Parathyroid adenoma (tissue), 2 donors: ENCODE measurements around the gene P2RY14.

ENCODE experiments used
- H2AFZ ChIP-seq: fragments of 300-600 bp; sonication (generic); one replicate; pipeline ENCODE4 v1.7.0; 2017; ENCODE audit warnings: antibody characterized with exemption, mild to moderate bottlenecking
- H3K27ac ChIP-seq: fragments of 300-600 bp; sonication (generic); one replicate; pipeline ENCODE4 v1.7.0; 2017
- H3K27me3 ChIP-seq: fragments of 300-600 bp; sonication (generic); one replicate; pipeline ENCODE4 v1.7.0; 2017; ENCODE audit warnings: low read length; ENCODE audit not compliant: control insufficient read depth, insufficient read depth
- H3K36me3 ChIP-seq: fragments of 300-600 bp; sonication (generic); one replicate; pipeline ENCODE4 v1.7.0; 2017; ENCODE audit warnings: low read length; ENCODE audit not compliant: control insufficient read depth, insufficient read depth
- H3K4me1 ChIP-seq: fragments of 300-600 bp; sonication (generic); one replicate; pipeline ENCODE4 v1.7.0; 2017; ENCODE audit warnings: control low read depth
- H3K4me2 ChIP-seq: fragments of 300-600 bp; sonication (generic); one replicate; pipeline ENCODE4 v1.7.0; 2017; ENCODE audit warnings: low read length
- H3K4me3 ChIP-seq: fragments of 300-600 bp; sonication (generic); one replicate; pipeline ENCODE4 v1.7.0; 2017; ENCODE audit warnings: low read depth, low read length
- H3K79me2 ChIP-seq: fragments of 300-600 bp; sonication (generic); one replicate; pipeline ENCODE4 v1.7.0; 2017; ENCODE audit warnings: control low read depth
- H3K9ac ChIP-seq: fragments of 300-600 bp; sonication (generic); one replicate; pipeline ENCODE4 v1.7.0; 2017; ENCODE audit warnings: mild to moderate bottlenecking
- H3K9me3 ChIP-seq: fragments of 300-600 bp; sonication (generic); one replicate; pipeline ENCODE4 v1.7.0; 2017; ENCODE audit warnings: low read length; ENCODE audit not compliant: control insufficient read depth
- TF ChIP-seq, protein P1 (sequence below): fragments of 300-600 bp; sonication (generic); IDR thresholded peaks from one replicate; pipeline ENCODE4 v1.7.0; 2017; ENCODE audit warnings: antibody characterized with exemption, mild to moderate bottlenecking
- donor health status: primary hyperparathyroidism.

The P2RY14 gene

DNA sequence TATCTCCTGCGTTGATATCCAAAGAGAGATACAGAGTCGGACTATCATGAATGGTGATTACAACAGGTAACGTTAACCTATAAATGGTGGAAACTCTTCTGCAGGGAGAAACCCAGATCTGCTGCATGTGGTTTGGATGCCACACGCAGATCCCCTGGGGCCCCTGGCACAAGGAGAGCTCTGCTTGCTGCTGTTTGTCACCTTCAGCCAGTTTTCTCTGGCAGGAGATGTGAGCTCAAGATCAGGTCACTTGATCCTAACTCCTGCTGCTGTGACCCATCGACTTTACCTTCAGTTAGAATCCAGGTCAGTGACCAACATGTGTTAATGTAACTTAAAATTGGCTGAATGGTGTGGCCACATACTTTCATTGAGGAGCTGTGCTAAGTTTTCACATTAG lies 51.5 kb downstream of the P2RY14 start:
- no peak overlapping the region for H3K4me2 ChIP-seq
- no peaks in the 10 kb centered on the region for H3K4me1 ChIP-seq
- H3K9ac ChIP-seq = no peak overlapping the region
- H3K79me2 ChIP-seq = no peaks in the 10 kb centered on the region
- no peak overlapping the region for H3K27ac ChIP-seq
- H2AFZ ChIP-seq = no peak overlapping the region
- TF ChIP-seq, protein P1, sequence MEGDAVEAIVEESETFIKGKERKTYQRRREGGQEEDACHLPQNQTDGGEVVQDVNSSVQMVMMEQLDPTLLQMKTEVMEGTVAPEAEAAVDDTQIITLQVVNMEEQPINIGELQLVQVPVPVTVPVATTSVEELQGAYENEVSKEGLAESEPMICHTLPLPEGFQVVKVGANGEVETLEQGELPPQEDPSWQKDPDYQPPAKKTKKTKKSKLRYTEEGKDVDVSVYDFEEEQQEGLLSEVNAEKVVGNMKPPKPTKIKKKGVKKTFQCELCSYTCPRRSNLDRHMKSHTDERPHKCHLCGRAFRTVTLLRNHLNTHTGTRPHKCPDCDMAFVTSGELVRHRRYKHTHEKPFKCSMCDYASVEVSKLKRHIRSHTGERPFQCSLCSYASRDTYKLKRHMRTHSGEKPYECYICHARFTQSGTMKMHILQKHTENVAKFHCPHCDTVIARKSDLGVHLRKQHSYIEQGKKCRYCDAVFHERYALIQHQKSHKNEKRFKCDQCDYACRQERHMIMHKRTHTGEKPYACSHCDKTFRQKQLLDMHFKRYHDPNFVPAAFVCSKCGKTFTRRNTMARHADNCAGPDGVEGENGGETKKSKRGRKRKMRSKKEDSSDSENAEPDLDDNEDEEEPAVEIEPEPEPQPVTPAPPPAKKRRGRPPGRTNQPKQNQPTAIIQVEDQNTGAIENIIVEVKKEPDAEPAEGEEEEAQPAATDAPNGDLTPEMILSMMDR = no peak
- H3K36me3 ChIP-seq = no peaks in the 10 kb centered on the region
- no peaks in the 10 kb centered on the region for H3K9me3 ChIP-seq
- no peaks in the 10 kb centered on the region for H3K27me3 ChIP-seq
- no peak overlapping the region for H3K4me3 ChIP-seq

DNA sequence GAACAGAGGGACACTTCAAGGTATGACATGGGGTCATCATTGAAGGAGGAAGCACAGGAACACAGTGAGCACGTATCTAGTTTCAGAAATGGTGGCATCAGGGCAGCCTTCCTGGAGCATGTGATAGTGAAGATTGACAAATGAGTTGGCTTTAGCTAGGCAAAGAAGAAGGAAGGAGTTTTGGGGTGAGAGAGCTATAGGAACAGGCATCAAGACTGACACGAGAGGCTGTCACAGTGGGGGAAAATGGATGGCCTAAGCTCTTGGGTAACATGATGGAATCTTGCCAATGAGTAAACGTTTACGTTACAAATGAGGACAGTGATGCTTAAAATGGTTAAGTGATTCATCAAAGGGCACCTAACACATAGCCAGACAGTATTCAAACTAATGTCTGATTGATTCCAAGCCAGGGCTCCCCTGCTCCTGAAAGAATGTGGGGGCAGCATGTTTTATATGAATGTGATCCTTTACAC lies 52.2 kb downstream of the P2RY14 start:
- Histone ChIP-seq H3K79me2 (no peaks in the 10 kb centered on the region), H3K4me3 (no peak overlapping the region), H3K4me2 (no peak overlapping the region), H3K27ac (no peak overlapping the region), H3K4me1 (no peaks in the 10 kb centered on the region), H3K9ac (no peak overlapping the region), H3K27me3 (no peaks in the 10 kb centered on the region), H3K36me3 (no peaks in the 10 kb centered on the region), H2AFZ (no peak overlapping the region), H3K9me3 (no peaks in the 10 kb centered on the region)
- TF ChIP-seq, protein P1 = no peak

DNA sequence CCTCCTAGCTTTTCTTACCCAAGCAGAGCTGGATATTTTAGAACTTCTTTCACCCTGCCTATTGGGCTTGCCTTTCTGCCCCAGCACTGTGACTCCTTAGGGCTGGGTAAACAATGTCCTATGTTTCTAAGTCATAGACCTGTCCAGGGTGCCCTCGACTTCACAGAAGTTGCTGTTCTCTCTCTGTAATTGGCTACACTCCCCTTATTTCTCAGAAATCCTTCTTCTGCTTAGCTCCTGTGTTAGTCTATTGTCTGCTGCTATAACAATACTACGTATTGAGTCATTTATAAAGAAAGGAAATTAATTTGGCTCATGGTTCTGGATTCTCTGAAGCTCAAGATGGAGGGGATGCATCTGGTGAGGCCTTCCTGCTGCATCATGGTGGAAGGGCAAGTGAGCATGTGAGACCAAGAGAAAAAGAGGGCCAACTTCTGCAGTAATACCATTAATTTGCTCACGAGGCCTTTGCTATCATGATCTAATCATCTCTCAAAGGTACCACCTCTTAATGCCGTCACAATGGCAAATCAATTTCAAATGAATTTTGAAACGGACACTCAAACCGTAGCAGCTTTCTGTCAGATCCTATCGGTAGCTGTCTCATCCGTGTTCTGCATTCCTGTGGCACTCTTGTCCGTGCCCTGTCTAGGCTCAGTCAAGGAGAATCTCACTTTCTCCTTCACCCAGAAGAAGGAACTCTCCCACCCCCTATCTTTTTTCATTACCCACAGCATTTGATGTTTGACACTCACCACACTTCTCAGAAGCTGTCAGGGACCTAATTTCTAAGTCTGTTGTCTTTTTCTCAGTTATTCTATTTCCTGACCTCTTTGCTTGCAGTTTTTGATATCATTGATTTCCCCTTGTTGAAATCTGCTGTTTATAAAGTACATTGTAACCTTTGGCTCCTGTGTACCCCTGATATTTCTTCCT lies 53.0 kb downstream of the P2RY14 start:
- no peaks in the 10 kb centered on the region for H3K9me3 ChIP-seq
- H3K4me3 ChIP-seq = no peak overlapping the region
- TF ChIP-seq, protein P1 = no peak
- no peak overlapping the region for H3K9ac ChIP-seq
- no peaks in the 10 kb centered on the region for H3K4me1 ChIP-seq
- H3K27ac ChIP-seq = no peak overlapping the region
- H2AFZ ChIP-seq = no peak overlapping the region
- no peaks in the 10 kb centered on the region for H3K36me3 ChIP-seq
- H3K79me2 ChIP-seq = no peaks in the 10 kb centered on the region
- H3K27me3 ChIP-seq = no peaks in the 10 kb centered on the region
- H3K4me2 ChIP-seq = no peak overlapping the region

DNA sequence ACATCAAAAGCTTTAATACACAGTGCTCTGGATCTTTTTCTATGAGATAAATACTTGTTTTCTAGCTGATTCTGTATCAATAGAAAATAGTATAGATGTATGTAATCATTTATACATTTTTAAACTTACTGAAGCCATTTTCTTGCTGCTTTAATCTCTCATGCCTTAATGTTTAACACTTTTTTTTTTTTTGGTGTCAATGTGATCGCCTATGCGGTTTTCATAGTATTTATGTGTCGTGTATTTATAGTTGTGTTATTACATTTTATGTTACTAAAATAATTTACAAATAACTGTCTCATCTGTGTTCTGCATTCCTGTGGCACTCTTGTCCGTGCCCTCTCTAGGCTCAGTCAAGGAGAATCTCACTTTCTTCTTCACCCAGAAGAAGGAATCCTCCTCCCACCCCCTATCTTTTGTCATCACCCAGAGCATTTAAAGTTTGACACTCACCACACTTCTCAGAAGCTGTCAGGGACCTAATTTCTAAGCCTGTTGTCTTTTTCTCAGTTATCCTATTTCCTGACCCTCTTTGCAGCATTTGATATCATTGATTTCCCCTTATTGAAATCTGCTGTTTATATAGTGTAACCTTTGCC lies 54.0 kb downstream of the P2RY14 start:
- TF ChIP-seq, protein P1 = no peak
- Histone ChIP-seq H3K27me3 (no peaks in the 10 kb centered on the region), H3K79me2 (no peaks in the 10 kb centered on the region), H3K4me3 (no peak overlapping the region), H3K27ac (no peak overlapping the region), H3K4me1 (no peaks in the 10 kb centered on the region), H3K36me3 (no peaks in the 10 kb centered on the region), H3K4me2 (no peak overlapping the region), H3K9me3 (no peaks in the 10 kb centered on the region), H2AFZ (no peak overlapping the region), H3K9ac (no peak overlapping the region)
